ENCODE results near the gene CACNA2D1. TPM values are rescaled to one million over a fixed set of nuclear protein-coding genes. Genes with fewer than 3 reads are reported as not detected.

CACNA2D1 gene
- total and polyA plus RNA-seq, 2 donors (not counting 1 experiment from before 2014, with no cell fraction given) = 31.7 to 64.4 TPM

GRCh38 chr7:81986723-81987470, 456.7 kb downstream of the CACNA2D1 start:
- Histone ChIP-seq H3K27me3 (ENCODE audit: control insufficient read depth, insufficient read depth, low read length) (no peaks in the 10 kb centered on the region), H3K9me3 (ENCODE audit: control insufficient read depth, insufficient read depth, low read depth, low read length) (no peaks in the 10 kb centered on the region), H3K9ac (ENCODE audit: insufficient read depth, low read length) (no peak overlapping the region), H3K4me2 (ENCODE audit: extremely low read depth, insufficient read depth, low read length) (no peak overlapping the region), H3K4me3 (replicated peaks in 1 of 4; ENCODE audit: control extremely low read depth in 1 of 4, insufficient read depth in 1 of 4, low read depth in 3 of 4, low read length in 4 of 4) (no peak overlapping the region), H3K27ac (ENCODE audit: insufficient read depth, low read length) (no peak overlapping the region), H3K36me3 (ENCODE audit: control insufficient read depth, insufficient read depth, low read length) (no peaks in the 10 kb centered on the region), H4K20me1 (ENCODE audit: control insufficient read depth, extremely low read depth, insufficient read depth, low read length) (no peaks in the 10 kb centered on the region), H3K4me1 (ENCODE audit: control insufficient read depth, extremely low read depth, insufficient read depth, low read length) (peaks cover 3% of the 10 kb centered on the region), H3K79me2 (ENCODE audit: control insufficient read depth, insufficient read depth, low read length) (no peaks in the 10 kb centered on the region), H2AFZ (ENCODE audit: low read length) (no peak overlapping the region)
- no peak for DNase-seq (ENCODE audit: low read depth in 2 of 2)
- no peak for TF ChIP-seq CTCF (conservative IDR thresholded peaks at IDR 0.05 in 1 of 2, IDR thresholded peaks at IDR 0.05 in 1 of 2; ENCODE audit: low read depth in 1 of 2, low read length in 2 of 2)
- no peak for TF ChIP-seq EZH2 (IDR thresholded peaks at IDR 0.05; ENCODE audit: low read length, missing control alignments)

GRCh38 chr7:81983406-81983805, 460.2 kb downstream of the CACNA2D1 start:
- Histone ChIP-seq H3K4me1 (ENCODE audit: control insufficient read depth, extremely low read depth, insufficient read depth, low read length) (no peaks in the 10 kb centered on the region), H3K27ac (ENCODE audit: insufficient read depth, low read length) (no peak overlapping the region), H4K20me1 (ENCODE audit: control insufficient read depth, extremely low read depth, insufficient read depth, low read length) (no peaks in the 10 kb centered on the region), H2AFZ (ENCODE audit: low read length) (no peak overlapping the region), H3K9me3 (ENCODE audit: control insufficient read depth, insufficient read depth, low read depth, low read length) (no peaks in the 10 kb centered on the region), H3K36me3 (ENCODE audit: control insufficient read depth, insufficient read depth, low read length) (no peaks in the 10 kb centered on the region), H3K79me2 (ENCODE audit: control insufficient read depth, insufficient read depth, low read length) (no peaks in the 10 kb centered on the region), H3K9ac (ENCODE audit: insufficient read depth, low read length) (no peak overlapping the region), H3K4me2 (ENCODE audit: extremely low read depth, insufficient read depth, low read length) (no peak overlapping the region), H3K4me3 (replicated peaks in 1 of 4; ENCODE audit: control extremely low read depth in 1 of 4, insufficient read depth in 1 of 4, low read depth in 3 of 4, low read length in 4 of 4) (no peak overlapping the region), H3K27me3 (ENCODE audit: control insufficient read depth, insufficient read depth, low read length) (no peaks in the 10 kb centered on the region)
- DNase-seq (ENCODE audit: low read depth in 2 of 2) = no peak
- TF ChIP-seq CTCF (conservative IDR thresholded peaks at IDR 0.05 in 1 of 2, IDR thresholded peaks at IDR 0.05 in 1 of 2; ENCODE audit: low read depth in 1 of 2, low read length in 2 of 2) = no peak
- no peak for TF ChIP-seq EZH2 (IDR thresholded peaks at IDR 0.05; ENCODE audit: low read length, missing control alignments)

GRCh38 chr7:81973117-81973516, 470.5 kb downstream of the CACNA2D1 start:
- no peak for DNase-seq (ENCODE audit: low read depth in 2 of 2)
- no peaks in the 10 kb centered on the region for H3K27me3 ChIP-seq (ENCODE audit: control insufficient read depth, insufficient read depth, low read length)
- no peak overlapping the region for H3K4me2 ChIP-seq (ENCODE audit: extremely low read depth, insufficient read depth, low read length)
- H3K9me3 ChIP-seq (ENCODE audit: control insufficient read depth, insufficient read depth, low read depth, low read length) = no peaks in the 10 kb centered on the region
- no peaks in the 10 kb centered on the region for H4K20me1 ChIP-seq (ENCODE audit: control insufficient read depth, extremely low read depth, insufficient read depth, low read length)
- peaks cover 2% of the 10 kb centered on the region for H3K4me1 ChIP-seq (ENCODE audit: control insufficient read depth, extremely low read depth, insufficient read depth, low read length)
- no peaks in the 10 kb centered on the region for H3K79me2 ChIP-seq (ENCODE audit: control insufficient read depth, insufficient read depth, low read length)
- TF ChIP-seq CTCF (conservative IDR thresholded peaks at IDR 0.05 in 1 of 2, IDR thresholded peaks at IDR 0.05 in 1 of 2; ENCODE audit: low read depth in 1 of 2, low read length in 2 of 2) (no peak), EZH2 (IDR thresholded peaks at IDR 0.05; ENCODE audit: low read length, missing control alignments) (no peak)
- no peak overlapping the region for H2AFZ ChIP-seq (ENCODE audit: low read length)
- H3K27ac ChIP-seq (ENCODE audit: insufficient read depth, low read length) = no peak overlapping the region
- no peak overlapping the region for H3K4me3 ChIP-seq (replicated peaks in 1 of 4; ENCODE audit: control extremely low read depth in 1 of 4, insufficient read depth in 1 of 4, low read depth in 3 of 4, low read length in 4 of 4)
- H3K9ac ChIP-seq (ENCODE audit: insufficient read depth, low read length) = no peak overlapping the region
- no peaks in the 10 kb centered on the region for H3K36me3 ChIP-seq (ENCODE audit: control insufficient read depth, insufficient read depth, low read length)

Data from fibroblast of lung (primary cell).